ENCODE measurements around the gene EHBP1L1. TPM values are rescaled to one million over a fixed set of nuclear protein-coding genes. Genes with fewer than 3 reads are reported as not detected.
A peak's percentile ranks its signal among the peaks of the same experiment; 100 is the strongest.

EHBP1L1 gene
- total and polyA plus RNA-seq, 4 donors, result 53.2 to 316 (median 250) TPM

DNA sequence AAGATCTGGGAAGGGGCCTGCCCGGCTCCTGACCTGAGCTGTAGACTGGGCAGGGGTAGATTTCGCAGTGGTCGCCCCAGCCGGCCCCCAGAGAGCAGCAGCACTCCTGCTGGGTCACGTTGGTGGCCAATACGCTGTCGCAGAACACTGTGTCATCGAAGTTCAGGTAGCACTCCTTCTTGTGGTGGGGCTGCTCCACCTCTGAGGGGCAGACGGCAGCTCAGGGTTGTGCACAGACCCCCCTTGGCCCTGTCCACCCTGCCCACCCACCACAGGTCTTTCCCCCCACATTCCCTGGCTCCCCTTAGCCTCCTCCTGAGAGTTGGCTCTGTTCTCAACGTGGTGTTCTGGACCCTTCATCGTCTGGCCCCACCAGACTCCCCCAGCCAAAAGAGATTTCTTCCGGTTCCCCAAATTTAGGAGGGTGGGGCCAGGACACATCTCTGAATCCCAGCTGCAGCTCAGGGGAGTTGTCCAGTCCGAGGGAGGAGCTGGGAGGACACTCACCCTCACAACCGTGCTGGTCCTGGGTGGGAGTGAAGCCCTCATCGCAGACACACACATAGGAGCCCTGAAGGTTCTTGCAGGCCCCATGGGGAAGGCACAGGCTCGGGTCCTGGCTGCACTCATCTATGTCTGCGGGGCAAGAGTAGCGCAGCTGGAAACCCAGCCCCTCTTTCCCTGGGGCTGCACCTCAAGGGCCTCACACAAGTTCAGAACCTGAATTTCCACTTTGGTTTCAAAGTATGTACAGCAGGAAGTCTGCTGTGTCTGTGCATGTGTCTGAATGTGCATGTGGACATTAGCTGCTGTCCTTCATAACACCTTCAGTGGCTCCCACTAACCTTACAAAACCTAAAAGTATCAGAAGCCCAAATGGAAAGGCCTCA lies 34.5 kb upstream of the EHBP1L1 start:
- intact Hi-C loops (cut with DNase I), result loop anchor here (2.0 to 5.0 kb wide), 3 partner anchors 17 to 71 kb away; partner anchors contain the start of genes LTBP3 (in 1 of the 2) and MAP3K11 (in 1 of the 2)
- no peaks in the 10 kb centered on the region for H3K4me1 ChIP-seq (ENCODE audit: control insufficient read depth in 1 of 2, insufficient read depth in 2 of 2, low read length in 2 of 2)

DNA sequence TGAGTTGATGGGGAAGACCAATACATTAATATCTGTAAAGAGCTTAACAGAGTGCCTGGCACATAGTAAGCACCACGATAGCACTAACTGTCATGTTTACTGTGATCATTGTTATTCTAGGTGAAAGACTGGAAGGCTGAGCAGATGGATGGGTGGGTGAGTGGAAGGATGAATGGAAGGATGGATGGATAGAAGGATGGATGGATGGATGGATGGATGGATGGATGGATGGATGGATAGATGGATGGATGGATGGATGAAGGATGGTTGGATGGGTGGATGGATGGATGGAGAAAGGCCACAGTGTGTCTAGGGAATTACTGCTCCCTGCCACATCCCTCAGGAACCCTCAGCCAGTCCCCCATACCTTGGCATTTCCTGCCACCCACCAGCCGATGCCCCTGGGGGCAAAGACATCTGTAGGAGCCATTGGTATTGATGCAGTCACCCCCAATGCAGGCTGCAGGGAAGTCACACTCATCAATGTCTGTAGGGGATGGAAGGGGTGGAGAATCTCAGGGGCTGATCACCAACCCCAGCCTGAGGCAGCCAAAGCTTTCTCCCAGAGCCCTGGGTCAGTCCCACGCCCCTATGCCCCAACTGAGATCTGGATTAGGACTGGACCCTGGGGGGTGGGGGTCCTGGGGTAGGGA lies 33.0 kb upstream of the EHBP1L1 start:
- no peaks in the 10 kb centered on the region for H3K9me3 ChIP-seq (ENCODE audit: control insufficient read depth, low read length)
- H3K4me1 ChIP-seq (ENCODE audit: control insufficient read depth in 1 of 2, insufficient read depth in 2 of 2, low read length in 2 of 2), result no peaks in the 10 kb centered on the region
- H3K4me3 ChIP-seq (ENCODE audit: low read length in 2 of 2), result no peak overlapping the region
- H3K27me3 ChIP-seq (ENCODE audit: control insufficient read depth in 1 of 2, insufficient read depth in 2 of 2, low read length in 1 of 2), result no peaks in the 10 kb centered on the region
- 86 to 87% methylated on average over 3 of the region's 3 CpGs for WGBS, 2 donors
- no peak for ATAC-seq (ENCODE audit: low FRiP score)
- H3K36me3 ChIP-seq (ENCODE audit: control insufficient read depth in 1 of 2, insufficient read depth in 2 of 2, low read length in 1 of 2), result no peaks in the 10 kb centered on the region
- no peak overlapping the region for H3K27ac ChIP-seq (ENCODE audit: low read depth in 1 of 2, low read length in 2 of 2)
- intact Hi-C loops (cut with DNase I), result loop anchor here in 1 of 2 donors (5.0 kb wide), 2 partner anchors 49 to 69 kb away; partner anchors contain the start of gene MAP3K11
- no peak for DNase-seq

More for the DNA sequence above, 34.5 kb upstream of the EHBP1L1 start:
- DNase-seq (no peak), ATAC-seq (ENCODE audit: low FRiP score) (no peak)
- 42% methylated on average over 18 of the region's 18 CpGs for WGBS, 2 donors
- Histone ChIP-seq H3K9me3 (ENCODE audit: control insufficient read depth, low read length) (no peaks in the 10 kb centered on the region), H3K4me3 (ENCODE audit: low read length in 2 of 2) (no peak overlapping the region), H3K36me3 (ENCODE audit: control insufficient read depth in 1 of 2, insufficient read depth in 2 of 2, low read length in 1 of 2) (no peaks in the 10 kb centered on the region), H3K27me3 (ENCODE audit: control insufficient read depth in 1 of 2, insufficient read depth in 2 of 2, low read length in 1 of 2) (no peaks in the 10 kb centered on the region), H3K27ac (ENCODE audit: low read depth in 1 of 2, low read length in 2 of 2) (peak overlapping the region in 1 of 2 donors; percentile 85)

DNA sequence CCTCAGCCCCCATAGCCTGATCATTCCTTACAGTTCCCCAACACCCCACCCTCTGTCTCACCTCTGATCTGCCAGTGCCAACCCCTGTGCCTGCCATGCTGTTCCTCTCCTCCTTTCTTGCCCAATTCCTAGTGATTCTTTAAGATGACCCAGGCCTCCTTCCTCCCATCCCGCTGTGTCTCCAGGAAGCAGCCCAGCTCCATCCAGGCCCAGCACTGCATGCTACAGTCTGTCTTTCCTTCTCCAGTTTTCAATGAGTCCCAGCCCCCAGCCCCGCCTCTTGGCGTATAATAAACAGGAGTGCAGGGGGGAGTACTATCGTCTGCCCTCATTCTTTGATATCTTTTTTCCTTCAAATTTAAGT lies 30.0 kb upstream of the EHBP1L1 start:
- intact Hi-C loops (cut with DNase I), result no loop called here
- DNase-seq, result no peak
- H3K9me3 ChIP-seq (ENCODE audit: control insufficient read depth, low read length), result no peaks in the 10 kb centered on the region
- H3K4me1 ChIP-seq (ENCODE audit: control insufficient read depth in 1 of 2, insufficient read depth in 2 of 2, low read length in 2 of 2), result no peaks in the 10 kb centered on the region
- no peaks in the 10 kb centered on the region for H3K27me3 ChIP-seq (ENCODE audit: control insufficient read depth in 1 of 2, insufficient read depth in 2 of 2, low read length in 1 of 2)
- 84 to 87% methylated on average over 4 of the region's 4 CpGs for WGBS, 2 donors
- no peak overlapping the region for H3K4me3 ChIP-seq (ENCODE audit: low read length in 2 of 2)
- H3K27ac ChIP-seq (ENCODE audit: low read depth in 1 of 2, low read length in 2 of 2), result no peak overlapping the region
- ATAC-seq (ENCODE audit: low FRiP score), result no peak
- H3K36me3 ChIP-seq (ENCODE audit: control insufficient read depth in 1 of 2, insufficient read depth in 2 of 2, low read length in 1 of 2), result no peaks in the 10 kb centered on the region

DNA sequence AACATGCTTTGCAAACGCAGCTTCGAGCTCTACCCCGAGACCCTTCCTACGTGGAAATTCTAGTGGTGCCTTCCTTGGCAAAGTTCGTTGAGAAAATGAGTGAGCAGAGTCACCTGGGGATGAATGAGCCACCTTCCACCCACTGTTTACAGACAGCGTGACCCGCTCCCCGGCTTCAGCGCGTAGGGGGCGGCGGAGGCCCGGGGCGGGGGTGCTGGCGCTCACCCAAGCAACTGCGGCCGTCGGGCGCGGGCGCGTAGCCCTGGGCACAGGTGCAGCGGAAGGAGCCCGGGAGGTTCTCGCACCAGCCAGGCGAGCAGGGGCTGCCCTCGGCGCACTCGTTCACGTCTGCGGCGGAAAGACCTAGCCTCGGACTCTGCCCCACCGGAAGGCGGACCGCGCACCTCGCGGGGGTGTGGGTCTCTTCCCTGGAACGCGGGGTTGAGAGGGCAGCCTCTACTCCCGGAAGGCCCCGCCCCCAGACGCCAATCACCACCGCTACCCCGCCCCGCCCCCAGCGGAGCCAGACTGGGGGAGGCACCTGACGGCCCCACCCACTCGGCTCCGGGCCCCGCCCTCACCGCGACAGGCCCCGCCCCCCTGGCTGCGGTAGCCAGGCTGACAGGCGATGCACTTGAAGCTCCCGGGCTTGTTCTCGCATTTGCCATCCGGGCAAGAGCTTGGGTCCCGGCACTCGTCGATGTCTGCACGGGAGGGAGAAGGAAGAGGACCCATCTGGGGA lies 29.5 kb upstream of the EHBP1L1 start:
- Histone ChIP-seq H3K9me3 (ENCODE audit: control insufficient read depth, low read length) (no peaks in the 10 kb centered on the region), H3K4me3 (ENCODE audit: low read length in 2 of 2) (no peak overlapping the region), H3K36me3 (ENCODE audit: control insufficient read depth in 1 of 2, insufficient read depth in 2 of 2, low read length in 1 of 2) (no peaks in the 10 kb centered on the region), H3K4me1 (ENCODE audit: control insufficient read depth in 1 of 2, insufficient read depth in 2 of 2, low read length in 2 of 2) (no peaks in the 10 kb centered on the region), H3K27me3 (ENCODE audit: control insufficient read depth in 1 of 2, insufficient read depth in 2 of 2, low read length in 1 of 2) (no peaks in the 10 kb centered on the region), H3K27ac (ENCODE audit: low read depth in 1 of 2, low read length in 2 of 2) (no peak overlapping the region)
- 60% methylated on average over 60 to 64 of the region's 64 CpGs for WGBS, 2 donors
- intact Hi-C loops (cut with DNase I), result no loop called here
- DNase-seq (peak; percentile 89 to 91), ATAC-seq (ENCODE audit: low FRiP score) (peak; percentile 74)

DNA sequence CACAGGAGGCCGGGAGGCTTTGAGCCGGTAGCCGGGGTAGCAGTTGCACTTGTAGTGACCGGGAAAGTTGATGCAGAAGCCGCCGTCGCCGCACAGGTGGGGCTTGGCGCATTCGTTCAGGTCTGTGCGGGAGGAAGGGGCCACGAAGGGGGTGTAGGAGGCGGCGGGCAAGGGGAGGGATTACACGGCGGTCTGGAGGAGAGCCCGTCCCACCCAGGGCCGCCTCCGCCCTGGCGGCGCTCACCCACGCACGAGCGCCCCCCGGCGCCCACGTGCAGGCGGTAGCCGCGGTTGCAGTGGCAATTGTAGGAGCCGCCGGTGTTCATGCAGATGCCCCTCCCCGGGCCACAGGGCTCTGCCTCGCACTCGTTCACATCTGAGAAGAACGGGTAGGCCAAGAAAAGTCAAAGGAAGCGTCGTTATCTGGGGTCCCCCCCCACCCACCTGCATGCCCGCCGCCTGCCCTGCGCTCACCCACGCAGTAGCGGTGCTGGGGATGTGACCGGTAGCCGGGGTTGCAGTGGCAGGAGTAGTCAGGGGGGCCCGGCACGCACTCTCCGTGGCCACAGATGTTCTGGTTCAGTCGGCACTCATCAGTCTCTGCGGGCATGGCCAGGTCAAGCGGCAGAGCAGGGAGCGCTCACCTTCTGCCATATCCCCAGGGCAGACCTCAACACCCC lies 28.3 kb upstream of the EHBP1L1 start:
- Histone ChIP-seq H3K9me3 (ENCODE audit: control insufficient read depth, low read length) (no peaks in the 10 kb centered on the region), H3K4me1 (ENCODE audit: control insufficient read depth in 1 of 2, insufficient read depth in 2 of 2, low read length in 2 of 2) (no peaks in the 10 kb centered on the region), H3K27ac (ENCODE audit: low read depth in 1 of 2, low read length in 2 of 2) (no peak overlapping the region), H3K36me3 (ENCODE audit: control insufficient read depth in 1 of 2, insufficient read depth in 2 of 2, low read length in 1 of 2) (peaks cover 0 to 2% of the 10 kb centered on the region in 2 donors), H3K4me3 (ENCODE audit: low read length in 2 of 2) (no peak overlapping the region), H3K27me3 (ENCODE audit: control insufficient read depth in 1 of 2, insufficient read depth in 2 of 2, low read length in 1 of 2) (no peaks in the 10 kb centered on the region)
- no peak for ATAC-seq (ENCODE audit: low FRiP score)
- DNase-seq, result no peak
- intact Hi-C loops (cut with DNase I), result no loop called here
- 75 to 78% methylated on average over 43 to 52 of the region's 52 CpGs for WGBS, 2 donors

DNA sequence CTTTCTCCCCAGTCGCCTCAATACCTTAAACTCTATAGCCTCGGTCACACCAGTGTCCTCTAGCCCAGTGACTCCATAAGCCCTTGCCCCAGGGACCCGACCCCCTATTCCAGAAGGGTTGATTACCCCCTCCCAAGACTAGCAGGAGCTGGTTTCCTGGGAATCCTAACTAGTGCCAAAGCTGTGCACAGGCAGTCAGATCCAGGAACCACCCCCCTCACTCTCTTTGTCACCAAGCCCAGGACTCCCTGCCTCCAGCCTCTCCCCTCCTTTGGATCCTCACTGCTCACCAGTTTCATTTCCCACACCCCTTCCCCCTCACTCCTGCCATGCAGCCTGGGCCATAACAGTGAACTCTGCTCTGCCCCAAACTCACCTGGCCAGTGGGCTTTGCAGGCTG lies 27.5 kb upstream of the EHBP1L1 start:
- intact Hi-C loops (cut with DNase I), result no loop called here
- DNase-seq (no peak), ATAC-seq (ENCODE audit: low FRiP score) (no peak)
- Histone ChIP-seq H3K27me3 (ENCODE audit: control insufficient read depth in 1 of 2, insufficient read depth in 2 of 2, low read length in 1 of 2) (no peaks in the 10 kb centered on the region), H3K36me3 (ENCODE audit: control insufficient read depth in 1 of 2, insufficient read depth in 2 of 2, low read length in 1 of 2) (peaks cover 0 to 2% of the 10 kb centered on the region in 2 donors), H3K9me3 (ENCODE audit: control insufficient read depth, low read length) (no peaks in the 10 kb centered on the region), H3K4me3 (ENCODE audit: low read length in 2 of 2) (no peak overlapping the region), H3K27ac (ENCODE audit: low read depth in 1 of 2, low read length in 2 of 2) (no peak overlapping the region), H3K4me1 (ENCODE audit: control insufficient read depth in 1 of 2, insufficient read depth in 2 of 2, low read length in 2 of 2) (no peaks in the 10 kb centered on the region)
- WGBS, 2 donors, result 86 to 88% methylated on average over 3 of the region's 3 CpGs

DNA sequence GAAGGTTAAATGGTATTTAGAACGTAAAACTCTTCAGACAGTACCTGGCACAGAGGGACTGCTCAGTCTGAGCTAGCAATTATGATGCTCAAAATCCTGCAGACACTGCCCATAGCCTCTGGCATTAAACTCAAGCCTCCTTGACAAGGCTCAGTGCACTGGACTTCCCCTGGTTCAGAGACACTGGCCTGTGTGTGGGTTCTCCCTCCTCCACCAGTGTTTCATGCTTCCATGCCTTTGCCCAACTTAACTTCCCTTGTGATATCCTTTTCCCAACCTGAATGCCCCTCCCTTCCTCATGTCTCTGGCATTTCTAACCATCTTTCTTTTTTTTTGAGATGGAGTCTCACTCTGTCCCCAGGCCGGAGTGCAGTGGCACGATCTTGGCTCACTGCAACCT lies 26.8 kb upstream of the EHBP1L1 start:
- peaks cover 0 to 2% of the 10 kb centered on the region in 2 donors for H3K36me3 ChIP-seq (ENCODE audit: control insufficient read depth in 1 of 2, insufficient read depth in 2 of 2, low read length in 1 of 2)
- ATAC-seq (ENCODE audit: low FRiP score) (no peak), DNase-seq (no peak)
- no peaks in the 10 kb centered on the region for H3K27me3 ChIP-seq (ENCODE audit: control insufficient read depth in 1 of 2, insufficient read depth in 2 of 2, low read length in 1 of 2)
- 83 to 85% methylated on average over 3 of the region's 3 CpGs for WGBS, 2 donors
- H3K4me1 ChIP-seq (ENCODE audit: control insufficient read depth in 1 of 2, insufficient read depth in 2 of 2, low read length in 2 of 2), result no peaks in the 10 kb centered on the region
- no peak overlapping the region for H3K4me3 ChIP-seq (ENCODE audit: low read length in 2 of 2)
- H3K9me3 ChIP-seq (ENCODE audit: control insufficient read depth, low read length), result no peaks in the 10 kb centered on the region
- no peak overlapping the region for H3K27ac ChIP-seq (ENCODE audit: low read depth in 1 of 2, low read length in 2 of 2)
- intact Hi-C loops (cut with DNase I), result no loop called here
